ENCODE data around the gene HABP4.
A peak's percentile ranks its signal among the peaks of the same experiment; 100 is the strongest.

The HABP4 gene

DNA sequence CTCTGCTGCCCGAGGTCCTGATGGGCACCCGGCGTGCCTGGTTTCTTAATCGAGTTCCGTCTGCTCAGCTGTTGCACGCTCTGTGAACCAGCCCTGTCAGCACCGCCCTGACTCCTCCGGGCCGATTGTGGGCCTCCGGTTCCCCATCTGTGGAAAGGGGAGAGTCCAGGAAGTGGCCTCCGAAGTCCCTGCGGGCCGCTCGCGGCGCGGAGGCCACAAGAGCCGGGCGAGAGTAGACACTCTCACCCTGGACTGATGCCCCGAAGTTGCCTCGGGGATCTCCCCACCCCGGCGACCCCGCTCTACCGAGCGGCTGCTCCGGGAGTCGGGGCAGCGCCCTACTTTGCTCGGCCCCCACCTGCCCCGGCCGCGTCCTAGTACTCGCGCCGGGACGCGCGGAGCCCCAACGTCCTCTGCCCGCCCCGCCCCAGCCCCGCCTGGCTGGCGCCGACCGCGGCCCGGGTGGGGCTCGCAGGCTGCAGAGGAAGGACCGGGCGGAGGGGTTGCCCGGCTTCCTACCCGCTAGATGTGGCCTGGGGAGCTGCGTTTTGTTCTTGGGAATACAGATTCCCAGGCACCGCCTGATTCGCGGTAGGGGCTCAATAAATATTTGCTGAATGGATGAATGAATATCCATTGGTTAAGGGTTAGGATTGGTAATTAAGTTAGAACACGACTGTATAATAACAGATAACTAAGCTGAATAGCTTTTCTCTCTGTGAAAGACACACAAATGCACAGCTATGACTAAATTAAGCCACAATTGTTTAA is 30.9 kb upstream of the HABP4 start:
- TF ChIP-seq, protein P1, sequence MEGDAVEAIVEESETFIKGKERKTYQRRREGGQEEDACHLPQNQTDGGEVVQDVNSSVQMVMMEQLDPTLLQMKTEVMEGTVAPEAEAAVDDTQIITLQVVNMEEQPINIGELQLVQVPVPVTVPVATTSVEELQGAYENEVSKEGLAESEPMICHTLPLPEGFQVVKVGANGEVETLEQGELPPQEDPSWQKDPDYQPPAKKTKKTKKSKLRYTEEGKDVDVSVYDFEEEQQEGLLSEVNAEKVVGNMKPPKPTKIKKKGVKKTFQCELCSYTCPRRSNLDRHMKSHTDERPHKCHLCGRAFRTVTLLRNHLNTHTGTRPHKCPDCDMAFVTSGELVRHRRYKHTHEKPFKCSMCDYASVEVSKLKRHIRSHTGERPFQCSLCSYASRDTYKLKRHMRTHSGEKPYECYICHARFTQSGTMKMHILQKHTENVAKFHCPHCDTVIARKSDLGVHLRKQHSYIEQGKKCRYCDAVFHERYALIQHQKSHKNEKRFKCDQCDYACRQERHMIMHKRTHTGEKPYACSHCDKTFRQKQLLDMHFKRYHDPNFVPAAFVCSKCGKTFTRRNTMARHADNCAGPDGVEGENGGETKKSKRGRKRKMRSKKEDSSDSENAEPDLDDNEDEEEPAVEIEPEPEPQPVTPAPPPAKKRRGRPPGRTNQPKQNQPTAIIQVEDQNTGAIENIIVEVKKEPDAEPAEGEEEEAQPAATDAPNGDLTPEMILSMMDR (IDR thresholded peaks at IDR 0.05), result no peak

DNA sequence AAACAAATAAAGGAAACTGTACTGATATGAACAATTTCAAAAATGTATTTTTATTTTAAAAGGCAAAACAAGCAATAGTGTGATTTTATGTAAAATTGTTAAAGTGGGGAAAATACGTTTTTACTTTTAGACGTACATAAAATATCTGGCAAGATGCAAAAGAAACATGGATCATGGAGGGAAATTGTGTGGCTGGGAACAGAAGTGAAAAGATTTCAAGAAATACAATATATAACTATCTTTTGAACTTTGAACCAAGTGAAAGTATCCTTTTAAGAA is 30.3 kb upstream of the HABP4 start:
- Histone ChIP-seq H3K4me2 (ENCODE audit: low read length) (peak overlapping the region; percentile 97), H3K27ac (peak overlapping the region; percentile 91), H3K27me3 (ENCODE audit: control insufficient read depth, insufficient read depth, low read length) (no peaks in the 10 kb centered on the region), H3K9ac (no peak overlapping the region), H3K4me1 (peaks cover 6% of the 10 kb centered on the region), H3K36me3 (ENCODE audit: control insufficient read depth, insufficient read depth, low read length) (no peaks in the 10 kb centered on the region), H3K9me3 (ENCODE audit: control insufficient read depth, low read length) (no peaks in the 10 kb centered on the region), H3K4me3 (ENCODE audit: low read depth, low read length) (peak overlapping the region; percentile 81), H2AFZ (no peak overlapping the region), H3K79me2 (no peaks in the 10 kb centered on the region)
- TF ChIP-seq, protein P1 (IDR thresholded peaks at IDR 0.05), result no peak

More for the DNA sequence above, 30.9 kb upstream of the HABP4 start:
- no peaks in the 10 kb centered on the region for H3K79me2 ChIP-seq
- H3K27ac ChIP-seq, result peak overlapping the region; percentile 91
- H2AFZ ChIP-seq, result peak overlapping the region; percentile 95
- H3K9ac ChIP-seq, result no peak overlapping the region
- H3K36me3 ChIP-seq (ENCODE audit: control insufficient read depth, insufficient read depth, low read length), result no peaks in the 10 kb centered on the region
- H3K4me1 ChIP-seq, result peaks cover 6% of the 10 kb centered on the region
- H3K9me3 ChIP-seq (ENCODE audit: control insufficient read depth, low read length), result no peaks in the 10 kb centered on the region
- H3K27me3 ChIP-seq (ENCODE audit: control insufficient read depth, insufficient read depth, low read length), result no peaks in the 10 kb centered on the region
- peak overlapping the region; percentile 97 for H3K4me2 ChIP-seq (ENCODE audit: low read length)
- H3K4me3 ChIP-seq (ENCODE audit: low read depth, low read length), result peak overlapping the region; percentile 81

DNA sequence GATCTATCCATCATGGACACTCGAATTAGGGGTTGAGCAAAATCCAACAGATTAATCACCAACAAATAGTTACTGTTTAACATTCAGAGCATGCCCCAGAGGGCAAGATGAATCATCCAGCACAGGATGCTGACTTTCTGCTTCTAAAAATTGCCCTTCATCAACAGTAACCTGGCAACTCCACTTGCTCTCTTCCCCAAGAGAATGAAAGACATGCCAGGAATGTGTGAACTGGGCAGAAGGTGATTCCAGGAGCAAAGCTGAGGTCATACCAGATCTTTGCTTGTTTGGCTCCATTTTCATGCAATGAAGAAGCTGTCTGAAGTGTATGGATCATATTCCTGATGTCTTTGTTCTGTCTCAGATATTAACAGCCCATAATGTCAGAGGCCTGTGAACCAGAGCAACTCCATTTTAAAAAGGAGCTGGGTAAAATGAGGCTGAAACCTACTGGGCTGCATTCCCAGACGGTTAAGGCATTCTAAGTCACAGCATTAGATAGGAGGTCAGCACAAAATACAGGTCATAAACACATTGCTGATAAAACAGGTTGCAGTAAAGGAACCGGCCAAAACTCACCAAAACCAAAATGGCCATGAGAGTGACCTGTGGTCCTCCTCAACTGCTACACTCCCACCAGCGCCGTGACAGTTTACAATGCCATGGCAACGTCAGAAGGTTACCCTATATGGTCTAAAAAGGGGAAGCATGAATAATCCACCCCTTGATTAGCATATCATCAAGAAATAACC is 29.3 kb upstream of the HABP4 start:
- TF ChIP-seq, protein P1 (IDR thresholded peaks at IDR 0.05), result no peak
- peaks cover 6% of the 10 kb centered on the region for H3K4me1 ChIP-seq
- H3K4me3 ChIP-seq (ENCODE audit: low read depth, low read length), result peak overlapping the region; percentile 2
- H3K79me2 ChIP-seq, result no peaks in the 10 kb centered on the region
- no peaks in the 10 kb centered on the region for H3K9me3 ChIP-seq (ENCODE audit: control insufficient read depth, low read length)
- H3K27me3 ChIP-seq (ENCODE audit: control insufficient read depth, insufficient read depth, low read length), result no peaks in the 10 kb centered on the region
- peak overlapping the region; percentile 91 for H3K27ac ChIP-seq
- H2AFZ ChIP-seq, result peak overlapping the region; percentile 38
- H3K9ac ChIP-seq, result no peak overlapping the region
- peak overlapping the region; percentile 97 for H3K4me2 ChIP-seq (ENCODE audit: low read length)
- no peaks in the 10 kb centered on the region for H3K36me3 ChIP-seq (ENCODE audit: control insufficient read depth, insufficient read depth, low read length)

DNA sequence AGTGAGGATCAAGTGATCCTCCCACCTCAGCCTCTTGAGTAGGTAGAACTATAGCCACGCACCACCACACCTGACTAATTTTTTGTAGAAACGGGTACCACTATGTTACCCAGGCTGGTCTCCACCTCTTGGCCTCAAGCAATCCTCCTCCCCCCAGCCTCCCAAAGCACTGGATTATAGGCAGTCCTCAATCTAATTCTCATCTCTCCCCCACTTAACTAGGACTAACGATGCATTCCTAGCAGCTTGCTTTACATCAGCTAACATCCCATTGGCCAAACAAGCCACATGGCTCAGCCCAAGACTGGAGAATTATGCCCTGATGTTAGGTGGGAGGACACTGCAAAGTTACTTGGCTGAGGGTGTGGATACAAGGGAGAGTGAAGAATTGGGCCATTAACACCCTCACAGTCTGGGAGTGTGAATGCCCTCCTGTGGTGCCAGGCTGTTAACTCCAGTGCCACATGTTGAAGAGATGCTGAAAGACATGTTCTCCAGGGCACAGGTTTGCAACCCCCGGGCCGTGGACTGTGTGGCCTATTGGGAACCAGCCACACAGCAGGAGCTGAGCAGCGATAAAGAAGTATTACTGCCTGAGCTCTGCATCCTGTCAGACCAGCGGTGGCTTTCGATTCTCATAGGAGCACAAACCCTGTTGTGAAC is 26.5 kb upstream of the HABP4 start:
- no peaks in the 10 kb centered on the region for H3K79me2 ChIP-seq
- TF ChIP-seq, protein P1 (IDR thresholded peaks at IDR 0.05), result no peak
- no peak overlapping the region for H3K4me2 ChIP-seq (ENCODE audit: low read length)
- H3K9ac ChIP-seq, result no peak overlapping the region
- H3K27me3 ChIP-seq (ENCODE audit: control insufficient read depth, insufficient read depth, low read length), result no peaks in the 10 kb centered on the region
- no peak overlapping the region for H3K4me3 ChIP-seq (ENCODE audit: low read depth, low read length)
- H3K4me1 ChIP-seq, result peaks cover 3% of the 10 kb centered on the region
- H3K36me3 ChIP-seq (ENCODE audit: control insufficient read depth, insufficient read depth, low read length), result no peaks in the 10 kb centered on the region
- no peak overlapping the region for H3K27ac ChIP-seq
- no peaks in the 10 kb centered on the region for H3K9me3 ChIP-seq (ENCODE audit: control insufficient read depth, low read length)
- no peak overlapping the region for H2AFZ ChIP-seq

Data from parathyroid adenoma (tissue), 2 donors.